Dermis blood vessel endothelial cell (primary cell): ENCODE results near the gene B9D2. TPM values are rescaled to one million over a fixed set of nuclear protein-coding genes. Genes with fewer than 3 reads are reported as not detected.
"Not testable (repeated sequence)": the region's sequence is repeated elsewhere in the genome, so short reads cannot be mapped to it uniquely, and the experiment has no call there.

Source experiments
- DNase-seq: peaks from one replicate; pipeline ENCODE4 v3.0.0; 2010
- total RNA-seq: library from RNA; depleted of rRNA; stranded (reverse); fragments of >200 nt; gene quantifications from 2 replicates; pipeline ENCODE4 v1.2.3, GENCODE V29; 2014

B9D2 gene
- total RNA-seq, 1 donor from 2014 or later = 6.8 TPM

DNA sequence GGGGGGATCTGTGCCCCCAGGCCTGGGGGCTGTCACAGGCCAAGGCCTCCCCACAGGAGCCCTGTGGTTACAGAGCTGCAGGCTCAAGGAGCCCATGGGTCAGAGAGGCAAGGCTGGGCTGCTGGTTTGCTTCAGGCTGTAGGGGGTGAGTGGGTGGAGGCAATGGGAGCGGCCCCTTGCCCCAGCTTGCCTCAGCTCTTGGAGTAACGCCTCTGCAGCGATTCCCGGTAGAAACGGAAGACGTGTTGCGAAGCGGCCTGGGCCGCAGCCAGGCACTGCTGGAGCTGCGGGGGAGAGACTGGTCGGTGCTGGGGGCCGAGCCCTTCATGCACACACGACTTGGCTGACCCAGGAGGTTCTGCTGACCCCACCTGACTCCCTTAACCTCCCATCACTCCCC, 22.5 kb upstream of the B9D2 start:
- no peak for DNase-seq

DNA sequence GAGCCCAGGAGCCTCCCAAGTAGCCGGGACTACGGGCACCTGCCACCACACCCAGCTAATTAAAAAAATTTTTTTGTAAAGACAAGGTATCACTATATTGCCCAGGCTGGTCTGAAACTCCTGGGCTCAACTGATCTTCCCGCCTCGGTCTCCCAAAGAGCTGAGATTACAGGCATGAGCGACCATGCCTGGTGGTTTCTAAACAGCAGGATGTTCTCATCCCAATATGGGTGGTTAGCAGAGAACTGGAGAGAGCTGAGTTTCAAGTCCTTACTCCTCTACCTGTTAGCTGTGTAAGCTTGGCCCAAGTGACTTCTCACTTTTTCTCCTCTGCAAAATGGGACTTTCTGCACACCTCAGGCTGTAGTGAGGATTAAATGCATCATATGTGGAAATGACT, 20.4 kb upstream of the B9D2 start:
- DNase-seq = no peak

DNA sequence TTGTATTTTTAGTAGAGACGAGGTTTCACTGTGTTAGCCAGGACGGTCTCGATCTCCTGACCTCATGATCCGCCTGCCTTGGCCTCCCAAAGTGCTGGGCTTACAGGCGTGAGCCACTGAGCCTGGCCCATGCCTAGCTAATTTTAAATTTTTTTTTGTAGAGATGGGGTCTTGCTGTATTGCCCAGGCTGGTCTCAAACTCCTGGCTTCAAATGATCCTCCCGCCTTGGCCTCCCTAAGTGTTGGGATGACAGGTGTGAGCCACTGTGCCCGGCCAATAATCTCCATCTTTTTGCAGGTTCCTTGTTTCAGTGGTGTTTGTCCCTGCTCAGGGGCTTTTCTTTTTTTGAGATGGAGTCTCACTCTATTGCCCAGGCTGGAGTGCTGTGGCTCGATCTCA, 17.6 kb upstream of the B9D2 start:
- DNase-seq = not testable (repeated sequence)

DNA sequence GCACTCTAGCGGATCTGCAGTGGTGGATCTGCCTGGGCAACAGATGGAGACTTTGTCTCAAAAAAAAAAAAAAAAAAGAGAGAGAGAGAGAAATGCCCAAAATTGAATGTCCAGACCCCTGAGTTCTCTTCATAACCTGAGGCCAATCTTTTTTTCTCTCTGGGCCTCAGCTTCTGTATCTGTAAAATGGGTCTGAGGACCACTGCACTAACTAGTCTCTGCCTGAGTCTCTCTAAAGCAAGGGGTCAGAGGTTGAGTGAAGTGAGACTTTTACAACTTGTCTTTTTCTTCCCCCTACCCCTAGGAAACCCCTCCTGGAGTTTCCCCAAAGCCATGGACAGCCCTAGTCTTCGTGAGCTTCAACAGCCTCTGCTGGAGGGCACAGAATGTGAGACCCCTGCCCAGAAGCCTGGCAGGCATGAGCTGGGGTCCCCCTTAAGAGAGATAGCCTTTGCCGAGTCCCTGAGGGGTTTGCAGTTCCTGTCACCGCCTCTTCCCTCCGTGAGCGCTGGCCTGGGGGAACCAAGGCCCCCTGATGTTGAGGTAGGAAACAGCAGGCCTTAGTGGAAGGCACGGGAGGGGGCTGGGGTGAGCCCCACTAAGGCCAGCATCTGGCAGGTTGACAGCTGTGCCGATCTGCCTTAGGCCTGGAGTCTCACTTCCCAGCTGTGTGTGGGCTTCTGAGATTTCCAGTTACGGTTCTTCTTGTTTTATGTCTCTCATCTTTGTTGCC, 14.2 kb upstream of the B9D2 start:
- no peak for DNase-seq

DNA sequence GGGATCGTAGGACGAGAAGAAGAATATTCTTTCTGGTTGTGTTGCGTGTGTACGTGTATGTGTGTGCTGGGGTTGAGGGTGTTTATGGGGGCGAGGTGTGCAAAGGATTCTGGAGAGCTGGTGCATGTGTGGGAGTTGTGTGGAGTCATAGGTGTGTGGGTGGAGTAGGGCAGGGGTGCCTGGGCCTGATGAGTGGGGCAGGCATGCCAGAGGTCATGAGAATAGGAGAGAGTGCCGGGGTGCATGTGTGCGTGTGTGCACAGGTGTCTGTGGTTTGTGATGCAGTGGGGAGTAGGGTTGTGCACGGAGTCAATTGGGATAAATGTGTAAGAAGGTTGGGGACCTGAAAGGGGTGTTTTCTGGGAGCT, 13.0 kb upstream of the B9D2 start:
- no peak for DNase-seq

DNA sequence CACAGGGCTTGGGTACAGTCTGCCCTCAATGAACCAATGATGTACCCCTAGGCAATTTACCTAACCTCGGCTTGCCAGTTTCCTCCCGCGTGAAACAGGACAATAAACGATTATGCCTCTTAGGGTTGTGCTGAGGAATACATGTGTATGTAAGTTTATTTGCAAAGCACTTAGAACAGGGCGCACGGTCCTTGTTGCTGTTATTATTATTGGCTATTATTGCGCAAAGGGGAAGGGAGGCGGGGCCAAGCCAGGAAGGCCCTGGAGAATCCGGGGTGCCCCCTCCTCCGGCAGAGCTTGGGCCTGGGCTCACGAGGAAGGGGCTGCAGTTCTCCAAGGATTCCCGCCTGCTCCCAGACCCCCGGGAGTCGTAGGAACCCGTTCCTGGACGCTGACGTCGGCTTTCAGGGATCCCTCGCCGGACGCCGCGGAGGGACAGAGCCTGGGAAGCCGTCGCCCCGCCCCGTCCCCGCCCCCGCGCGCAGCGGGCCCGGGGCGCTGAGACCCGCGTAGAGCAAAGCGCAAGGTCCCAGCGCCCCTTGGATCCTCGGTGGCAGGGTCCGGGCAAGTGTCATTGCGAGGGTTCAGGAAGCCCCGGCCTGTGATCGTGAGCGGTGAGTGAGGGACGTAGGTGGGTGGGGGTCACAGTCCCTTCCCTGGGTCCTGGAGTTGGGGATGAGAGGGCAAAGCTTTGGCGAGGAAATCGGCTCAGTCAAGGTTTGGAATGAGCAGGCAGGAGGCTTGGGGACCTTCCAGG, 12.5 kb upstream of the B9D2 start, which contains the start of gene TMEM91:
TSS of gene TMEM91 (plus strand) at position 293 of the 757 bp plus-strand sequence. CDS start 1,777 bp downstream, outside the sequence.
- DNase-seq = peak; percentile 25

DNA sequence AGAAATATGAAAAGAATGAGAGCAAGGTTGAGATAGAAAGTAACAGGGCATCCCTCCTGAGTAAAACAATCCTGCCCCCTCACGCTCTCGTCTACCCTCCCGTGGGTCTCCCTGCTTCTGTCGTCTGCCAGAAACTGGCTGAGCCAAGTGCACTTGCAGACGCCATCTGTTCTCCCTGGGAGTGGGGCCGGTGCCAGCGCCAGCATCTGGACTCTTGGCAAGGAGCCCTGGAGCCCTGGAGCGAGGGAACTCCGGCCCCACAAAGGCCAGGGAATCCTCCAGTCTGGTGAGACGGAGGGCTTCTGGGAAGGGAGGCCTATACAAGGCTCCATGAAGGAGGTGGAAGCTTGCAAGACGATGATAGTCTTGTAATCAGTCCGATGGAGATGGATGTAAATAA, 10.0 kb upstream of the B9D2 start:
- peak; percentile 81 for DNase-seq

DNA sequence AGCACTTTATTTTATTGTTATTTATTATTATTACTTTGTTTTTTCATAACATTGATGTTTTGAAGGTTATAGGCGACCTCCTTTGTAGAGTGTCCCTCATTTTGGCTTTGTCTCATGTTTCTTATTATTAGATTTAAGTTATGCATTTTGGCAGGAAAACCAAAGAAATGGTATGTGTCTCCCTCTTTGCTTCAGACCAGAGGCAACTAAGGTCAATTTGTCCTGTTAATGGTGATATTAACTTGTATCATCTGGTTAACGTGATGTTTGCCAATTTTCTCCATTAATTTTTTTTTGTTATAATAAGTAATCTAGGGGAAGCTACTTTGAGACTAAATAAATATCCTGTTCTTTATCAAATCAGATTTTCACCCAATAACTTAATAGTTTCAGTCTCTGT, 8.6 kb upstream of the B9D2 start:
- DNase-seq = no peak

DNA sequence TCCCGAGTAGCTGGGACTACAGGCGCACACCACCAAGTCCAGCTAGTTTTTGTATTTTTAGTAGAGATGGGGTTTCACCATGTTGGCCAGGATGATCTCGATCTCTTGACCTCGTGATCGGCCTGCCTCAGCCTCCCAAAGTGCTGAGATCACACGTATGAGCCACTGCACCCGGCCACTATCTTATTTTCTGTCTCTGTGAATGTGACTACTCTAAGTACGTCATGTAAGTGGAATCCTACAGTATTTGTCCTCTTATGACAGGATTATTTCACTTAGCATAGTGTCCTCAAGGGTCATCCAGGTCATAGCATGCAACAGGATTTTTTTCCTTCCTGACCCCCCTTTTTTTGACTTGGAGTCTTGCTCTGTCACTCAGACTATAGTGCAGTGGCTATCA, 7.6 kb upstream of the B9D2 start:
- DNase-seq = no peak

DNA sequence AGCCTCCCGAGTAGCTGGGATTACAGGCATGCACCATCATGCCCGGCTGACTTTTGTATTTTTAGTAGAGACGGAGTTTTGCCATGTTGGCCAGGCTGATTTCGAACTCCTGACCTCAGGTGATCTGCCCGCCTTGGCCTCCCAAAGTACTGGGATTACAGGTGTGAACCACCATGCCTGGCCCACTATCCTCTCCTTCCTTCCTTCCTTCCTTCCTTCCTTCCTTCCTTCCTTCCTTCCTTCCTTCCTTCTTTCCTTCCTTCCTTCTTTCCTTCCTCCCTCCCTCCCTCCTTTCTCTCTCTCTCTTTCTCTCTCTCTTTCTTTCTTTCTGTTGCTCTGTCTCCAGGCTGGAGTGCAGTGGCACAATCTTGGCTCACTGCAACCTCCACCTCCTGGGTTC, 7.2 kb upstream of the B9D2 start:
- not testable (repeated sequence) for DNase-seq

DNA sequence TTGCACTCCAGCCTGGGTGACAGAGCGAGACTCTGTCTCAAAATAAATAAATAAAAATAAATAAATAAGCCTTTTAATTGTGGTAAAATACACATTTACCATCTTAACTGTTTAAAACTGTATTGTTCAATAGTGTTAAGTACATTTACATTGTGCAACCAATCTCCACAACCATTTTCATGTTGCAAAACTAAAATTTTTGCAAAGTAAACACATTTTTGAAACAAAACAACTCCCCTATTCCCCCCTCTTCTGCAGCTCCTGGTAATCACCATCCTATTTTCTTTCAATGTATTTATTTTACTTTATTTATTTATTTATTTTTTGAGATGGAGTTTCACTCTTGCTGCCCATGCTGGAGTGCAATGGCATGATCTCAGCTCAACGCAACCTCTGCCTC, 5.8 kb upstream of the B9D2 start:
- DNase-seq = no peak

DNA sequence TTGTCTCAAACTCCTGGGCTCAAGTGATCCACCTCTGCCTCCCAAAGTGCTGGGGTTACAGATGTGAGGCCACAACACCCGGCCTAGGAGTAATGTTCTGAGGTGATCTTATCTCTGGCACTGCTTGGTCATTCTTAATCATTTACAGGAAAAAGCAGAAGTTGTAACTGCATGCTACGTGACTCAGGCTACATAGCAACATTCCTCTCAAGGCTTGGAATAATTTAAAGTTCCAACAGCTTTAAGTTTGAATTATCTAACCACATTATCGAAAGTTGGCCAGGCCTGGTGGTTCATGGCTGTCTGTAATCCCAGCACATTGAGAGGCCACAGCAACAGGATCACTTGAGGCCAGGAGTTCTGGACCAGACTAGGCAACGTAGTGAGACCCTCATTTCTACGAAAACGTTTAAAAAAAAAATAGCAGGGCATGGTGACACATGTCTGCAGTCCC, 3.9 kb upstream of the B9D2 start:
- DNase-seq = peak; percentile 80

DNA sequence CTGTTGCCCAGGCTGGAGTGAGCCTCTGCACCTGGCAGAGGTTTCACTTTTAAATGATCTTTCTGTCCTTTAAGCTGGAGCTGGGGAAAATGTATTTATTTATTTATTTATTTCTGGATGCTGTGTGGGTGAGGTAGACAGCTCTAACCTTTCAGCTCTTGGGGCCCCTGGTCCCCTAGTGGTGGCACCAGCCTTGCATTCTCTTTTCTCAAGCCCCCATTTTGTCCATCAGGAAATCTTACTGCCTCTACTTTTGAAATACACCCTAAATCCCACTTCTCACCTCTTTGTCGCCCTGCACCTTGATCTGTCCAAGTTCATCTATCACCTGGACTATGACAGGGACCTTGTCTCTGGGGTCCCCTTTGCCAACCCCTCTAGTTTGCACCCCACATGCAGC, 2.1 kb upstream of the B9D2 start:
- DNase-seq = peak; percentile 27

DNA sequence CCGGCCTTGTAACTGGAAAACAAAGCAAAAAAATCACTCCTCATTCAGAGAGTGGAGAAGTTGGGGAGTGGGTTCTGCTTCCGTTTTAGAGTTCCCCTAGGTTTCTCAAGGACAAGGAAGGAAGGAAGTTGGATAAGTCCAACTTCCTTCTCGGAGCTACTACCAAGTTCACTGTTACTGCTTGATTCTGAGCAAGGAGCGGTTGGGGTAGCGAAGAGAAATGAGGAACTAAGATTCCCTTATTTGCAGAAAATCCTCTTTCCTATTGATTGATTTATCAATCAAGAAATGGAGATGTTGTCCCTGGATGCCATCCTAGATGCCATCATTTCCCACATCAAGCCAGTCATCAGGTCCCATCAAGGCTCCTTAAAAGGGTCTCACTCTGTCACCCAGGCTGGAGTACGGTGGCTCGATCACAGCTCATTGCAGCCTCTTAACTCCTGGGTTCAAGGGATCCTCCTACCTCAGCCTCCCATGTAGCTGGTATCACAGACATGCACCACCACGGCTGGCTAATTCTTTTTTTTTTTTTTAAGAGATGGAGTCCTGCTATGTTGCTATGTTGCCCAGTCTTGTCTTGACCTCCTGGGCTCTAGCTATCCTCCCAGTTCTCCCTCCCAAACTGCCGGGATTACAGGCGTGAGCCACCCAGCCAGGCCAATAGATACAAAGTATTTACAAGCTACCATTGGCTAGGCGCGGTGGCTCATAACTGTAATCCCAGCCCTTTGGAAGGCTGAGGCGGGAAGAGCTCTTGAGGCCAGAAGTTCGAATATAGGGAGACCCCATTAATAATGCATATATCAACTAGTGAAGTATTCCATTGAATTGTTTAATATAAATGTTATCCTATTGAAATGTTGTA, 809 bp upstream of the B9D2 start:
- no peak for DNase-seq

DNA sequence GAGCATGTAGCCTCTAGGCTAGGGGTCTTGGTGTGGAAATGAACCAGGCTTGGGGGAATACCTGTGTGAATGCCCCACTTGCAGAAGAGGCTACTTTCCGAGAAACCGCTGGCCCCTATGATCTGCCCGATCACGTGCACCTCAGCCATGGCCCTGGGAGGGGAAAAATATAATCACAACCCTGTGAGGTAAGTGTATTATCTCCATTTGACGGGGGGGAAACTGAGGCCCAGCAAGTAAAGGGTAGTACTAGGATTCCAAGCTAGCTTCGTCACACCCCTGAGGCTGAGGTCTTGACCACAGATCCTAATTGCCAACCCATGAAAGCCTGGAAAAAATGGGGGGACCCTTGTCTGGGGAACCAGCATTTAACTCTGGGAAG, 587 bp downstream of the B9D2 start:
- no peak for DNase-seq

DNA sequence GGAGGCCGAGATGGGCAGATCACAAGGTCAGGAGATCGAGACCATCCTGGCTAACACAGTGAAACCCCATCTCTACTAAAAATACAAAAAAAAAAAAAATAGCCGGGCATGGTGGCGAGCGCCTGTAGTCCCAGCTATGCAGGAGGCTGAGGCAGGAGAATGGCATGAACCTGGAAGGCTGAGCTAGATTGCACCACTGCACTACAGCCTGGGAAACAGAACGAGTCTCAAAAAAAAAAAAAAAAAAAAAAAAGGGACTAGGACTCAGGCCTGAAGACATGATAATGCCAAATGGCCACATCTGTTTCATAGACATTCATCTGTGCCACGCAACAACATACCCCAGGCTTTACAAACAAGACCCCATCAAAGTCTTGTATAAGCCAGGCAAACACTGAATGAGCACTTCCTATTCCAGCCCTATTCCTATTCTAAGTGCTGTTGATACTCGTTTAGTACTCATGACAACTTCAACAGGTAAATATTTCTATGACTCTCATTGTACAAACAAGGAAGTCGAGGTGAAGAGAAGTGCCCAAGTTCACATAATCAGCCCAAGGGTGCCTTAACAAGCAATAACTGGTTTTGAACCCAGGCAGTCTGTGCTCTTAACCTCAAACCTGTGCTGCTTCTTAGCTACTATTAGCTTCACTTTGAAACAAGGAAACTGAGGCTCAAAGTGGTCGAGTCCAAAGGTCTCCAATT, 1.7 kb downstream of the B9D2 start:
- DNase-seq = no peak

DNA sequence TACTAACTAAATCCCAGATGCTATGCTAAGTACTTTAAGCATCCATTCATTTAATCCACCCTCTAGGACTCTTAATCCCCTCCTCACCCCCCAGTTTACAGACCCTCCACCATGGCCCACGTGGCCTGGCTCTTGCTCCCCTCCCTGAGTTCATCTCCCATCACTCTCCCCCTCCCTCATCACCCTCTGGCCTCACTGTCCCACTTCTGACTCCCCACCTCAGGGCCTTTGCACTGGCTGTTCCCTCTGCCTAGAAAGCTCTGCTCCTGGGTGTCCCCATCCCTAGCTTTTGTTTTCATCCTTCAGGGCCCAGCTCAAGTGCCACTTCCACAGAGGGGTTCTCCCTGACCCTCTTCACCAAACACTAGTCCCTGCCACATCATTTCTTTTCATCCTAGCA, 4.2 kb downstream of the B9D2 start:
- no peak for DNase-seq

DNA sequence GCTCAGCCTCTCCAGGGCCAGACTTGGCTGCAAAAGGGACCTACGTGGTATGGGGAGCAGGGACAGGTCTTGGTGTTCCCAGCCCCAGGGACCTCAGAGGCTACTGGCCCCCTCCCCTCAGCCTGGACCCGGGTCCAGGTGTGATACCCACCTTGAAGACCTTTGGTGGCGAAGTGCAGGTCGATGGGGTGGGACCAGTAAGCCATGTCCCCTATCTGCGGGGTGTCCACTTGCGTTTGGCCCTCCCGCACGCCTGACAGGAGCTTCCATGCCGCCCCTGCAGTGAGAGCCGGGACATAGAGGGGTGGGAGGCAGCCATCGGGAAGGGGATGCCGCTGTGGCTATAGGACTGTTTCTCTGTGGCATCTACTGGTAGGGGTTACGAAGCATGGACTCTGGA, 6.2 kb downstream of the B9D2 start:
- no peak for DNase-seq

DNA sequence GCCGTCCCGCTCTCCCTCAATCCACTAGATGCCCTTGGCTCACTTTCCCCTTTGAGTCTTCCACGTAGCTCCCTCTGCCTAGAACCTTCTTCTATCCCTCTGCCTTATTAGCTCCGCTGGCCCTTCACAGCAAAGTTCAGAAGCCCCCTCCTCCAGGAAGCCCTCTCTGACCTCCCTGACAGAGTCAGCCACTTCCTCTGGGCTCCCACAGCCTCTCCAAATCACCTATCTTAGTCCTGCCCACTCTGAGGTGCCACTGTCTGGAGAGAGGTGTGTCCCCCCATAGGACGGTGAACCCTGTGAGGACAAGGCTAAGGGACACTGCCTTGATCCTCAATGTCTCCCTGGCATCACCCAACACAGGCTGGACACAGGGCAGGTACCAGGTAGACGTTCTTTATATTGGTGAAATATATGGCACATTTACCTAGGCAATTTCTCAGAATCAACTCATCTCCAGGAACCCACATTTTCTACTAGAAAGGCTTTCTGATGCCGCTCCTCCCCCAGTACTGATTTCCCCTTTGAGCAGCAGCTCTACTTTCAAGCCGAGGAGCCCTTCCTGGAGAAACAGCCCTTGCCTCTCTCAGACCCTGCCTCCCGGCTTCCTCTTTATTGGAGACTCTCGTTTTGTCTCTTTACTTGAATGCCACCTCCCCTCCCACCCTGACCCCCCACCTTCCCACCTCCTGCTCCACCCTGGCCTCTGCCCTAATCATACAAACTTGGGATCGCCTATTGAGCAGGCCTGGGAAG, 6.8 kb downstream of the B9D2 start:
- no peak for DNase-seq

DNA sequence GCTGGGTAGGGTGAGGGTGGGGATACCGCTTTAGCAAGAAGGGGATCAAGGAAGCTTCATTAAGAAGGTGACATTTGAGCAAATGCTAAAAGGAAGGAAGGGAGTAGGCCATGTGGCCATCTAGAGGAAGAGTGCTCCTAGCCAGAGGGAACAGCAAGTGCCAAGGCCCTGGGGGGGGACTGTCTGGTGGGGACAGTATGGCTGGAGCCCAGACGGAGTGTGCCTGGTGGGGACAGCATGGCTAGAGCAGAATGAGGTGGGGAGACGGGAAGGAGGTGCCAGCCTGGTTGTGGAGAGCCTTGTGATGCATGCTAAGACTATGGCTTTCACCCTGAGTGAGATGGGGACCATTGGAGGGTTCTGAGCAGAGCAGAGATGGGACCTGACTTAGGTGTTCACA, 8.1 kb downstream of the B9D2 start:
- no peak for DNase-seq

DNA sequence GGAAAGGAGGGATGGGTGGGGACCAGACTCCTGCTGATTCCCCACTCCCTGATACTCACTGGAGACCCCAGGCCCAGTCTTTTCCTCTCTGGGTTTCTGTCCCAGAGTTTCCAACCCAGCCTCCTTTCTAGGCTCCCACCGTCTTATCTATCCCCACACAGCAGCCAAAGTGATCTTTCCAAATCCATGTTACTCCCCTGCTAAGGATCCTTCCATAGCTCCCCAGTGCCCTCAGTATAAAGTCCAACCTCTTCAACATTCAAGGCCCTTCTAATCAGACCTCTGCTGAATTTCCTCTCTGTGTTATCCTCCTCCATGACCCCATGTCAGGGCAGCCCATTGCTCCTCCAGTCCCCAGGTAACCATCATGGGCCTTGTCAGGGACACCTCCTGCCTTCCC, 8.9 kb downstream of the B9D2 start:
- DNase-seq = no peak
